OCI-LY7 (cell line): ENCODE data around the gene MAN1B1.

Experiments
- CTCF ChIP-seq: fragments of 200-600 bp; sonication (generic); conservative IDR thresholded peaks from 2 replicates; pipeline ENCODE4 v1.5.1; 2014; ENCODE audit warnings: mild to moderate bottlenecking, antibody characterized with exemption, low read length, moderate library complexity, mixed read lengths
- EZH2phosphoT487 ChIP-seq: fragments of 200-600 bp; sonication (generic); IDR thresholded peaks from 2 replicates; pipeline ENCODE4 v1.6.1; 2018; ENCODE audit warnings: low read depth, borderline replicate concordance, mild to moderate bottlenecking, mixed run types, antibody characterized with exemption, low read length, moderate library complexity, mixed read lengths

- TF ChIP-seq CTCF (no peak), EZH2phosphoT487 (no peak)
Observed at GRCh38 chr9:137076636-137077009, 10.2 kb upstream of the MAN1B1 start.
